Gastrocnemius medialis (tissue), 4 donors: ENCODE results near the gene CHCT1.

Source experiments
- CTCF ChIP-seq, 5 experiments: fragments of 450-650 bp in 3 of 5; fragments of 200-600 bp in 2 of 5; sonication (generic) in 2 of 5; IDR thresholded peaks in 4 of 5; conservative IDR thresholded peaks in 1 of 5; 1 replicate in 4 of 5; 2 replicates in 1 of 5; pipeline ENCODE4 v1.5.1; 2016 to 2019; ENCODE audit warnings: antibody characterized with exemption in 5 of 5, mild to moderate bottlenecking in 3 of 5, moderate library complexity in 3 of 5
- POLR2A ChIP-seq, 2 donors: fragments of 450-650 bp; IDR thresholded peaks; one replicate each; pipeline ENCODE4 v1.6.1; 2017; ENCODE audit warnings: antibody characterized with exemption in 2 of 2, mild to moderate bottlenecking in 2 of 2, moderate library complexity in 2 of 2

DNA sequence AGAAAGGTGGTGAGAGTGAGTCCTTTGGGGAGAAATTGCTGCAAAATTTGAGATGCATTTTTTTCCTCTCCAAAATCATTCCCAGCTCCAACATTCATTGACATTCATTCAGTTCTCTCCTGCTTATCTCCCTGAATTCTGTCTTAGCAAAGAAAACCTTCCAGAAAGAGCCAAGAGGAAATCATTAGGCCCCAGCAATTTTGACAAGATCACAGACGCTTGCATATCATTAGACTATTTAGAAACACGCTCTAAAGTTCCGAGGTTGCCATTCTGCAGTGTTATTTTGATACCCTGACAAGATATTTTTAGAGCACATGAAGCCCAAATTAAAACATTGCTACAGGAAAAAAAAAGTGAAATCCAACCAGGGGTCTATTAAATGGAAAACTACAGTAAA lies 9.6 kb upstream of the CHCT1 start:
- TF ChIP-seq CTCF (IDR thresholded peaks at IDR 0.05 in 4 of 5, conservative IDR thresholded peaks at IDR 0.05 in 1 of 5) (no peak), POLR2A (IDR thresholded peaks at IDR 0.05) (no peak)
